Right lobe of liver (tissue), 4 donors: Measurements from ENCODE around the gene RPS4Y2.

Experiments used
- CTCF ChIP-seq, 4 donors: fragments of 200-600 bp in 3 of 4; fragments of 450-650 bp in 1 of 4; IDR thresholded peaks; one replicate each; pipeline versions ENCODE4 v1.5.1 to v1.8.0; 2016 to 2022; ENCODE audit warnings: antibody characterized with exemption in 4 of 4, mild to moderate bottlenecking in 2 of 4
- POLR2A ChIP-seq: fragments of 450-650 bp; IDR thresholded peaks from one replicate; pipeline ENCODE4 v1.6.1; 2017; ENCODE audit warnings: antibody characterized with exemption, mild to moderate bottlenecking
- donor health status: DM: no; HTN: no; CAD: no.
- donor health status: DM: no; HTN: no; CAD: no.
- donor health status: DM: no; HTN: yes; CAD: no.

DNA sequence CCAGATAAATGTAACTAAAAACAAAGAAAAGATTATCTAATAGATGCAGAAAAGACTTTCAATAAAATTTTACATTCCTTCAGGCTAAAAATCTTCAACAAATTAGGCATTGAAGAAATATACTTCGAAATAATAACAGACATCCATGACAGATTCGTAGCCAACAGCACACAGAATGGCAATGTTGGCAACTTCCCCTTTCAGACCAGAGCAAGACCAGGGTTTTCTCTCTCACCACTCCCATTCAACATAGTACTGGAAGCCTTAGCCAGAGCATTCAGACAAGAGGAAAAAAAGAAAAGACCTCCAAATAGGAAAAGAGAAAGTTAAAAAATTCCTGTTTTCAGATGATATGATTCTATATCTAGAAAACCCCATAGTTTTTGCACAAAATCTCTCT lies 61.2 kb downstream of the RPS4Y2 start:
- TF ChIP-seq CTCF (IDR thresholded peaks at IDR 0.05) (no peak), POLR2A (no peak)
